ENCODE measurements around the gene VAT1L. TPM values are rescaled to one million over a fixed set of nuclear protein-coding genes. Genes with fewer than 3 reads are reported as not detected.

Gene VAT1L
- total RNA-seq, 1 donor from 2014 or later: 4.8 TPM

- H3K36me3 Mint-ChIP-seq (ENCODE audit: low read depth): no peaks in the 10 kb centered on the region
- H3K9me3 Mint-ChIP-seq: no peaks in the 10 kb centered on the region
- H3K4me3 Mint-ChIP-seq: no peak overlapping the region
- no peak for DNase-seq (ENCODE audit: low read depth, low spot score)
- no peaks in the 10 kb centered on the region for H3K27me3 Mint-ChIP-seq (ENCODE audit: low read depth)
- peak overlapping the region; percentile 29 for H3K27ac Mint-ChIP-seq (ENCODE audit: unreplicated experiment)
- no peak for TF ChIP-seq CTCF (conservative IDR thresholded peaks at IDR 0.05)
- peaks cover 36% of the 10 kb centered on the region for H3K4me1 Mint-ChIP-seq
Observed at GRCh38 chr16:77840673-77841501, 52.5 kb downstream of the VAT1L start.

- H3K4me1 Mint-ChIP-seq: peaks cover 37% of the 10 kb centered on the region
- no peak overlapping the region for H3K27ac Mint-ChIP-seq (ENCODE audit: unreplicated experiment)
- H3K9me3 Mint-ChIP-seq: no peaks in the 10 kb centered on the region
- H3K4me3 Mint-ChIP-seq: no peak overlapping the region
- H3K27me3 Mint-ChIP-seq (ENCODE audit: low read depth): no peaks in the 10 kb centered on the region
- TF ChIP-seq CTCF (conservative IDR thresholded peaks at IDR 0.05): no peak
- DNase-seq (ENCODE audit: low read depth, low spot score): no peak
- no peaks in the 10 kb centered on the region for H3K36me3 Mint-ChIP-seq (ENCODE audit: low read depth)
Observed at GRCh38 chr16:77841502-77841763, 53.1 kb downstream of the VAT1L start.

GRCh38 chr16:77842468-77842867 lies 54.1 kb downstream of the VAT1L start:
- H3K4me1 Mint-ChIP-seq: peaks cover 37% of the 10 kb centered on the region
- no peaks in the 10 kb centered on the region for H3K9me3 Mint-ChIP-seq
- H3K27me3 Mint-ChIP-seq (ENCODE audit: low read depth): no peaks in the 10 kb centered on the region
- H3K4me3 Mint-ChIP-seq: no peak overlapping the region
- no peak overlapping the region for H3K27ac Mint-ChIP-seq (ENCODE audit: unreplicated experiment)
- H3K36me3 Mint-ChIP-seq (ENCODE audit: low read depth): no peaks in the 10 kb centered on the region
- no peak for TF ChIP-seq CTCF (conservative IDR thresholded peaks at IDR 0.05)
- DNase-seq (ENCODE audit: low read depth, low spot score): no peak

- Mint-ChIP-seq H3K36me3 (ENCODE audit: low read depth) (no peaks in the 10 kb centered on the region), H3K27me3 (ENCODE audit: low read depth) (no peaks in the 10 kb centered on the region), H3K4me3 (no peak overlapping the region), H3K9me3 (no peaks in the 10 kb centered on the region), H3K27ac (ENCODE audit: unreplicated experiment) (no peak overlapping the region), H3K4me1 (peaks cover 29% of the 10 kb centered on the region)
- no peak for DNase-seq (ENCODE audit: low read depth, low spot score)
- no peak for TF ChIP-seq CTCF (conservative IDR thresholded peaks at IDR 0.05)
Observed at GRCh38 chr16:77843405-77843804, 55.0 kb downstream of the VAT1L start.

- Mint-ChIP-seq H3K4me1 (peaks cover 22% of the 10 kb centered on the region), H3K4me3 (no peak overlapping the region), H3K36me3 (ENCODE audit: low read depth) (no peaks in the 10 kb centered on the region), H3K9me3 (no peaks in the 10 kb centered on the region), H3K27ac (ENCODE audit: unreplicated experiment) (no peak overlapping the region), H3K27me3 (ENCODE audit: low read depth) (no peaks in the 10 kb centered on the region)
- TF ChIP-seq CTCF (conservative IDR thresholded peaks at IDR 0.05): no peak
- DNase-seq (ENCODE audit: low read depth, low spot score): no peak
Observed at GRCh38 chr16:77844801-77845200, 56.4 kb downstream of the VAT1L start.

Measured in neural crest cell (in vitro differentiated cells).